Stimulated activated CD8-positive, alpha-beta memory T cell treated with anti-CD3 and anti-CD28 coated beads, Interleukin-7, amount 100 ng/mL, for 24 hours (primary cell): ENCODE data around the gene NFIB.

ENCODE experiments used
- DNase-seq: peaks from one replicate; pipeline ENCODE4 v3.0.0-alpha.2; 2020; ENCODE audit warnings: low read depth

NFIB gene

DNA sequence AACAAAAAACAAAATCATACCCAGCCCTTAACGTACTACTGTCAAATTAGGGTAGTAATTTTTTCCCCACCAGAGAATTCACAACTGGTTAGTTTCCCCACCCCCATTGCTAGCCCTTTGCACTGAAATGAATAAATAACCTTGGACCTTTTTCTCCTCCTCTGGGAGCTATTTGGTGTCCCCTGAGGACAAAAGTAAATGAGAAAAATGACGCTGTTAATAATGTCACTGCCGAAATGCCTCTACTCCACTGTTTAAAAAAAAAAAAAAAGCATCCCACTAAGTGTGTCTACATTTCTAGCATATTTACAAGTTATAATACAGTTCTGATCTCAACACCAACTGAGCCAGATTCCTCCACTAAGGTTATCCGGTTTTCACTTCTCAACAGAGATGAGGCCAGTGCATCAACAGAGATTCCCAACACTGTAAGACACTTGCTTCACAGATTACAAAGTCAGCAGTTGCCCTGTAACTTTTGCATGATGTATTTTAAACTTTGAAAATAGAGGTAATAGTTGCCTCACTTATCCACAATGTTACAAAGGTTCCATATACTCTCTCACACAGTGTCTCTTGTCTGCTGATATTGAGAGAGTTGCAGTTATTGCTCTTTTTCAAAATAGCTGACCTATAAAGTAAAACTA, 5.1 kb upstream of the NFIB start:
- DNase-seq, result no peak

DNA sequence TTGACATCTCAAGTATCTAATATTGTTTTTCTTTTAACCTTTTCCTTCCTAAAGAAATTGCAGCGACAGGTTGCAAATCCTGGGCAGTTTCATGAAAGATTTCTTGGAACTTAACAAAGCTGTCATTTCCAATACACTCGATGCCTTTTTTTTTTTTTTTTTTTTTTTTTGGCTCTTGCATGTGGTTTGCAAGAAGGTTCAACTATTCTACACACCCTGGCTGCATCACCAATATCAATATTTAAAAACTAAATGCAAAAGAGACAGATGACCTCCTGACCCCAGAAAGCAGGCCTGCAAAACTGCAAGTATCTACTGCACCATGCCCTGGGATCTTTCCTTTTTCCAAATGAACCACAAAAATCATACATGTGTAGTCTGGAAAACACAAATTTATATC, 4.4 kb upstream of the NFIB start:
- DNase-seq, result no peak

DNA sequence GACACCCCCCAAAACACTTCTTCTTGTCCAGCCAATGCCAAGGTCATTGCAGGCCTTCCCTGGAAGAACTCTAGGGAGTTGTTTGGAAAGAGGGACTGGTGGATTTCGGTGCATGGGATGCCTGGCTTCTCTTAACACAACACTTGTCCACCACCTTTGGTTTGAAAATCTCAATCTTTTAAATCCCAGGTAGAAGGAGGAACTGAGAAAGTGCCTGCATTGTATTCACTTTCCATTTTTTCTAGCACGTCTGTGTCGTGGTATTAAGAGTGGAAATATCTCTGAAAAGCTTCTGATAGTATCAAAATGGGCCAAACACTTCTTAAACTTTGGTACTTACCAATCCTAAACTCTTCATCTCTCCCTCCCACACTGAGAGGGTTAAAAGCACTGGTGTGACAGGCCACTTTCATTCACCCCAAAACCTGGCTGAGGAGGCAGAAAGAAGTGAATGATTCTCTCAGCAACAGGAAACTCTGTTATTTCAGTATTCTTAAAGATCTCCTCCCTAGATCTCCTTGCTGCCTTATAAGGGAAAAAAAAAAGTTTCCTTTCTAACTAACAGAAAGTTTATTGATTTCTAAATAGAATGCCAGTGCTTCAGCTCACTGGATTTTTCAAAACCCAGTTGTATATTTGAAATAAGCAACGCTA, 3.9 kb upstream of the NFIB start:
- no peak for DNase-seq

- no peak for DNase-seq
These were observed 2.8 kb upstream of the NFIB start for GRCh38 chr9:14316602-14317300.

DNA sequence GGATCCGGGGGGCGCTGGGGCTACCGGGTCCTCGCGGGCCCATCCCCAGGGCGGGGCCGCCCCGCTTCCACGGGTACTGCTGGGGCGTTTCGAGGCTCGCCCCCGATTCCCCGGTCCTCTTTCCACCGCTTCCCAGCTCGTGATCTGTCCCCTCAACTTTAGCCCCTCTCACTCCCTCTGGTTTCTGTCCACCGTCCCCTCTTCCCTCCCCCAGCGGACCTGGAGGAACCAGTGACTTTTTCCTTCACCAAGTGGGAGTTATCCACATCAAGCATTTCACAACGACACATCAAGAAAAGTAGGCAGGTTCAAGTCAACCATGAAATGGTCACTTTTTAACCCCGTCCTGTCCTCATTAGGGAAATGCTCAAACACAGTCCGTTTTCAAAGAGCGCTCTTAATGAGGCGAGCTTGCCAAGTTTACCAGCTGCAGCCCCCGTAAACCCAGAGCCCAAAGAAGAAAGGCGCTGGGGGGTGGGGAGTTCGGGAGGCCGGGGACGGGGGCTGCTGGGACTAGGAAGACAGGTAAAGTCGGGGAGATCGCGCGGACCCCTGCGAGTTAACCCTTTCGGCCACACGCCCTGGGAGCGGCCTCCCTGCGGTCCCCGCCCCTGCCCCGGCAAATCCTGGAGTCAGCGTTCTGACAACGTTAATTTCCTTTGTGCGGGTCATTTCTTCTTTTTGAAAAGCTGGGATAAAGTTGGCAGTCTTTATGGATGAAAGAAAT, 2.1 kb upstream of the NFIB start:
- DNase-seq, result no peak

- no peak for DNase-seq
These were observed 1.3 kb upstream of the NFIB start for GRCh38 chr9:14314929-14315874.

GRCh38 chr9:14314424-14314928, 535 bp upstream of the NFIB start:
- no peak for DNase-seq

GRCh38 chr9:14313378-14313940, 482 bp downstream of the NFIB start:
- no peak for DNase-seq

DNA sequence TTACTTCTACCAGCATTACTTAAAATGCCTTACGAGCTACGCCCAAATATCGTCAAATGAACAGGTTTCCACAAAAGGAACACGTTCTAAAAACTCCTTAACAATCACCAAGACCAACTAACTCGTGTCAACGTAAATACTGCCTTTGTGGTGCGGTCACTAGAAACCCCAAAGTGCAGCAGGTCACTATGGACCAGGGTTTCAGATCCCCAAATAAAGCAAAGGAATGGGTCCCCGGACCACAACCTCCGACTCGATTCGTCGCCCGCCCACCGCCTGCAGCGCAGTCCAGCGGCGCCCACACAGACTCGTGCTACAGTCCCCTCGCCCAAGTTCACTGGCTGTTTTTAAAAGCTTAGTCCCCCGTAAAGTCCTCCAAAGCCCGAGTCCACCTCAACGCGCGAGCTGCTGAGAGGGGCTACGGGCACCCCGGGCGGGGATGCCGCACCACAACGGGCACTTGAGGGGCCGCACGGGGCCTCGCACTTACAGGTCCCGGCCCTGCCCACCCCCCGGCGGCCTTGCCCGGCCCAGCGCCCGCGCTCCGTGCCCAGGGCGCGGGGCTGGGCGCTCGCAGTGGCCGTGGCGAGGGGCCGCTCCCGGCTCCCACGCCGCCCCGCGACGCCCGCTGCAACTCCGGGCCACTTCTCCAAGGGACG, 1.1 kb downstream of the NFIB start:
- DNase-seq, result no peak

- DNase-seq, result no peak
These were observed 1.8 kb downstream of the NFIB start for GRCh38 chr9:14311956-14312685.

- no peak for DNase-seq
These were observed 2.6 kb downstream of the NFIB start for GRCh38 chr9:14311171-14311949.

DNA sequence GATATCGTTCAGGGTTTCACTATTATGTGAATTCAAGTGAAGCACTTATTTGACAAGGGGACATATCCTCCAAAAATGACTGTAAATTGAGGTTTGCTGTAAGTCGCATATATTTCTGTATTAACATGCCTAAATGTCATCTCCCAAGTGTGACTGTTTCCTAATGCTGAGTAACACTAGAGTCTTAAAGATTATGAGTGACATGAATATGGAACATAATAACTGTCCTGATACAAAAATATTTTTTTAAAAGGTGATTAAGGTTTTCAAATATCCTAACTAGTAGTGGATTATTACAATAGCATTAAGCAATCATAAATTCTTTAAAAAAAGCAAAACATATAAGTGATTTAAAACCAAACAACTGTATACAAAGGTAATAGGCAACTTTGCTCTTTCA, 3.6 kb downstream of the NFIB start:
- DNase-seq, result no peak

DNA sequence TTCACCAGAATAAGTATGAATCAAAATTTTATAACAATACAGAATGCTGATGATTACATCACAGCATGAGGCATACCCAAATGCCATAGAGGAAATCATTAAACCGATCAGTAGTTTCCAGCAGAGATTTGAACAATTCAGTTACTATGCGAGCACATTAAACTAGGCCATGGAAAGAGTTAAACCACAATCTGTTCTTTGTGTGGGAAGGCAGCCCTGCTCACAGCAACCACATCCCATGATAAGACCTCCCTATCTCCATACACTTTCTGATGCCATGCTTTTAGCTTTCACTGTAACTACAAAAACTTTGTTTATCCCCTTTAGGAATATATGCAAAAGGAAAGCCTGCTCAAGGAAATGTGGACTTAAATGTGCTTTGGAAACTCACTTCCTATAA, 4.5 kb downstream of the NFIB start:
- DNase-seq, result no peak

- no peak for DNase-seq
These were observed 5.1 kb downstream of the NFIB start for GRCh38 chr9:14308853-14309145.

- DNase-seq, result no peak
These were observed 5.7 kb downstream of the NFIB start for GRCh38 chr9:14307989-14308852.

GRCh38 chr9:14306672-14307660, 7.0 kb downstream of the NFIB start:
- DNase-seq, result no peak

- DNase-seq, result no peak
These were observed 7.8 kb downstream of the NFIB start for GRCh38 chr9:14306188-14306587.
